ENCODE results near the gene MYO5B. TPM values are rescaled to one million over a fixed set of nuclear protein-coding genes. Genes with fewer than 3 reads are reported as not detected.

The MYO5B gene
- total and polyA plus RNA-seq, 2 of the 4 experiments (the other 2 are of a cell fraction): 0.24 to 0.54 TPM

- BruUV-seq (replicated peaks): no TSS peak
Measured at GRCh38 chr18:49795612-49796552, 399.1 kb downstream of the MYO5B start.

More at GRCh38 chr18:49795612-49796552, 399.1 kb downstream of the MYO5B start:
- intact Hi-C loops (cut with micrococcal nuclease): no loop called here
- H3K27ac ChIP-seq (ENCODE audit: insufficient read depth, low read length): no peak overlapping the region
- H3K4me2 ChIP-seq (ENCODE audit: low read depth, low read length): no peak overlapping the region
- no peak overlapping the region for H2AK5ac ChIP-seq (ENCODE audit: low read depth, low read length)
- TF ChIP-seq POLR2A (IDR thresholded peaks at IDR 0.05; ENCODE audit: low read depth, low read length) (no peak), MXI1 (IDR thresholded peaks at IDR 0.05; ENCODE audit: borderline replicate concordance, low read depth, low read length) (no peak), USF2 (IDR thresholded peaks at IDR 0.05; ENCODE audit: low read depth, low read length) (no peak), SMC3 (IDR thresholded peaks at IDR 0.05; ENCODE audit: low read depth, low read length) (no peak), RAD21 (IDR thresholded peaks at IDR 0.05; ENCODE audit: low read length) (no peak), NFE2L2 (IDR thresholded peaks at IDR 0.05; ENCODE audit: low read depth, low read length) (no peak), FOS (IDR thresholded peaks at IDR 0.05; ENCODE audit: low read depth, low read length) (no peak), RFX5 (IDR thresholded peaks at IDR 0.05; ENCODE audit: low read depth, low read length) (no peak), BHLHE40 (IDR thresholded peaks at IDR 0.05; ENCODE audit: low read depth, low read length) (no peak)
- TF ChIP-seq, protein P1, sequence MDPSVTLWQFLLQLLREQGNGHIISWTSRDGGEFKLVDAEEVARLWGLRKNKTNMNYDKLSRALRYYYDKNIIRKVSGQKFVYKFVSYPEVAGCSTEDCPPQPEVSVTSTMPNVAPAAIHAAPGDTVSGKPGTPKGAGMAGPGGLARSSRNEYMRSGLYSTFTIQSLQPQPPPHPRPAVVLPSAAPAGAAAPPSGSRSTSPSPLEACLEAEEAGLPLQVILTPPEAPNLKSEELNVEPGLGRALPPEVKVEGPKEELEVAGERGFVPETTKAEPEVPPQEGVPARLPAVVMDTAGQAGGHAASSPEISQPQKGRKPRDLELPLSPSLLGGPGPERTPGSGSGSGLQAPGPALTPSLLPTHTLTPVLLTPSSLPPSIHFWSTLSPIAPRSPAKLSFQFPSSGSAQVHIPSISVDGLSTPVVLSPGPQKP (IDR thresholded peaks at IDR 0.05; ENCODE audit: borderline replicate concordance, low read depth, low read length): no peak
- TF ChIP-seq, protein P2, sequence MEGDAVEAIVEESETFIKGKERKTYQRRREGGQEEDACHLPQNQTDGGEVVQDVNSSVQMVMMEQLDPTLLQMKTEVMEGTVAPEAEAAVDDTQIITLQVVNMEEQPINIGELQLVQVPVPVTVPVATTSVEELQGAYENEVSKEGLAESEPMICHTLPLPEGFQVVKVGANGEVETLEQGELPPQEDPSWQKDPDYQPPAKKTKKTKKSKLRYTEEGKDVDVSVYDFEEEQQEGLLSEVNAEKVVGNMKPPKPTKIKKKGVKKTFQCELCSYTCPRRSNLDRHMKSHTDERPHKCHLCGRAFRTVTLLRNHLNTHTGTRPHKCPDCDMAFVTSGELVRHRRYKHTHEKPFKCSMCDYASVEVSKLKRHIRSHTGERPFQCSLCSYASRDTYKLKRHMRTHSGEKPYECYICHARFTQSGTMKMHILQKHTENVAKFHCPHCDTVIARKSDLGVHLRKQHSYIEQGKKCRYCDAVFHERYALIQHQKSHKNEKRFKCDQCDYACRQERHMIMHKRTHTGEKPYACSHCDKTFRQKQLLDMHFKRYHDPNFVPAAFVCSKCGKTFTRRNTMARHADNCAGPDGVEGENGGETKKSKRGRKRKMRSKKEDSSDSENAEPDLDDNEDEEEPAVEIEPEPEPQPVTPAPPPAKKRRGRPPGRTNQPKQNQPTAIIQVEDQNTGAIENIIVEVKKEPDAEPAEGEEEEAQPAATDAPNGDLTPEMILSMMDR (conservative IDR thresholded peaks at IDR 0.05; ENCODE audit: low read depth, low read length): no peak
- no peaks in the 10 kb centered on the region for H4K20me1 ChIP-seq (ENCODE audit: insufficient read depth, low read length)
- dilution Hi-C loops (cut with HindIII; ENCODE audit: low sequenced_read_pairs, unreplicated experiment): no loop called here
- no peak overlapping the region for H2AK9ac ChIP-seq (replicated peaks; ENCODE audit: low read depth, low read length, poor library complexity)
- H3K14ac ChIP-seq (replicated peaks; ENCODE audit: low read depth, low read length): no peak overlapping the region
- no peak overlapping the region for H2BK120ac ChIP-seq (ENCODE audit: low read depth, low read length)
- no peak overlapping the region for H3K18ac ChIP-seq (ENCODE audit: low read depth, low read length)
- no peak overlapping the region for H3K4me3 ChIP-seq (ENCODE audit: insufficient read depth, low read depth, low read length)
- H4K8ac ChIP-seq (ENCODE audit: low read depth in 2 of 2, low read length in 2 of 2): no peak overlapping the region
- peaks cover 14% of the 10 kb centered on the region for H3K36me3 ChIP-seq (ENCODE audit: control insufficient read depth, insufficient read depth, low read length)
- no peaks in the 10 kb centered on the region for H3K9me1 ChIP-seq (ENCODE audit: insufficient read depth, low read length)
- POLR2A ChIA-PET (ENCODE audit: unreplicated experiment): no interaction called here
- H3K79me1 ChIP-seq (ENCODE audit: low read depth in 1 of 2, low read length in 2 of 2): 0 out of 4 replicates have a peak, but pooled peaks cover 0 to 3% of the 10 kb centered on the region in 2 experiments
- H3K23ac ChIP-seq (ENCODE audit: low read depth, low read length): no peak overlapping the region
- in situ Hi-C loops (cut with MboI; ENCODE audit: low sequenced_read_pairs): no loop called here
- H3K9me3 ChIP-seq (ENCODE audit: control insufficient read depth, insufficient read depth, low read length): no peaks in the 10 kb centered on the region
- no peak overlapping the region for H3K56ac ChIP-seq (ENCODE audit: extremely low read depth, insufficient read depth, low read length)
- H2BK20ac ChIP-seq (ENCODE audit: low read depth, low read length): no peak overlapping the region
- H3K4ac ChIP-seq (ENCODE audit: low read depth, low read length): no peak overlapping the region
- no peaks in the 10 kb centered on the region for H3K4me1 ChIP-seq (ENCODE audit: control insufficient read depth, insufficient read depth, low read length)
- CTCF ChIA-PET: interaction anchor here (1.3 kb wide), 1 partner anchor 11 kb away, joined by 5 read pairs; no protein-coding TSS in a partner anchor
- peak; percentile 27 for DNase-seq
- H4K5ac ChIP-seq (ENCODE audit: low read depth, low read length): no peak overlapping the region
- no peak overlapping the region for H2BK15ac ChIP-seq (ENCODE audit: low read depth, low read length)
- no peaks in the 10 kb centered on the region for H3K27me3 ChIP-seq (ENCODE audit: control insufficient read depth, insufficient read depth, low read length)
- no peak for ATAC-seq (ENCODE audit: low read depth)
- 100% methylated on average over 1 of the region's 7 CpGs; no CpG with 5 or more reads in 1 of the 2 experiments for WGBS, 2 experiments (ENCODE audit: extremely low coverage in 2 of 2, insufficient read length in 1 of 2)
- no peak overlapping the region for H2BK5ac ChIP-seq (ENCODE audit: low read depth, low read length, poor library complexity, severe bottlenecking)
- no peak overlapping the region for H2AFZ ChIP-seq (replicated peaks; ENCODE audit: low read length, poor library complexity)
- H4K91ac ChIP-seq (ENCODE audit: insufficient read depth, low read depth, low read length): no peak overlapping the region
- no peak overlapping the region for H3K9ac ChIP-seq (ENCODE audit: low read depth, low read length)

Data from IMR-90 (cell line).